GM12891 (cell line): ENCODE measurements around the gene KIN.
A peak's percentile ranks its signal among the peaks of the same experiment; 100 is the strongest.
"Not testable (repeated sequence)": the region's sequence is repeated elsewhere in the genome, so short reads cannot be mapped to it uniquely, and the experiment has no call there.

Source experiments
- DNase-seq: peaks from one replicate; pipeline ENCODE4 v3.0.0; 2011; ENCODE audit warnings: low spot score; ENCODE audit not compliant: insufficient read length
- FAIRE-seq: peaks from 2 replicates; lab custom pipeline; 2011; peaks lifted over from hg19 to GRCh38; lab: Jason Lieb, UNC
- PAX5 ChIP-seq: IDR thresholded peaks from 2 replicates; pipeline ENCODE4 v1.6.1; 2011; ENCODE audit warnings: low read length, moderate library complexity, mild to moderate bottlenecking; ENCODE audit not compliant: insufficient read depth, severe bottlenecking
- POLR2A ChIP-seq: IDR thresholded peaks from 2 replicates; pipeline ENCODE4 v1.6.1; 2011; ENCODE audit warnings: low read depth, low read length, control low read depth
- POLR2AphosphoS5 ChIP-seq: IDR thresholded peaks from 2 replicates; pipeline ENCODE4 v1.6.1; 2011; ENCODE audit warnings: low read depth, low read length, control low read depth
- POU2F2 ChIP-seq: IDR thresholded peaks from 2 replicates; pipeline ENCODE4 v1.6.1; 2011; ENCODE audit warnings: low read depth, mild to moderate bottlenecking, control low read depth, low read length, moderate library complexity
- SPI1 ChIP-seq: IDR thresholded peaks from 2 replicates; pipeline ENCODE4 v1.6.1; 2011; ENCODE audit warnings: low read depth, low read length, control low read depth
- TAF1 ChIP-seq: IDR thresholded peaks from 2 replicates; pipeline ENCODE4 v1.6.1; 2011; ENCODE audit warnings: low read depth, low read length, control low read depth

The KIN gene

DNA sequence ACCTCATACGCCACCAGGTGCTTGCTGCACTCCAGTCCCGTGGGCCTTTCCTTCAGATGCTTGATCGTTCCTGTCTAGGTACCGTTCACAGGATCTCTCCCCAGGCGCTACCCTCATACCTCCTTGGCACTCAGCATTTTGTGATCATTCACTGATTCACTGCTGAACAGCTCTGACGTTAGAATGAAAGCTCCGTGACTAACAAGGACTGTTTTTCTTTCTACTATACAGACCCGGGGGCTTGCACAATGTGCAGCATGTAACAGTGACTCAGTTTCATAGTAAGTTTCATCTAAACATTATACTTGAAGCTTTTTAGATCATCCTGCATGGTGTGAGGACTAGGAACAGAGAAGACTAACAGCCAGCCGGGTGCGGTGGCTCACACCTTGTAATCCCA lies 20.6 kb downstream of the KIN start:
- no peak for DNase-seq
- FAIRE-seq, result no peak
- TF ChIP-seq TAF1, result no peak

DNA sequence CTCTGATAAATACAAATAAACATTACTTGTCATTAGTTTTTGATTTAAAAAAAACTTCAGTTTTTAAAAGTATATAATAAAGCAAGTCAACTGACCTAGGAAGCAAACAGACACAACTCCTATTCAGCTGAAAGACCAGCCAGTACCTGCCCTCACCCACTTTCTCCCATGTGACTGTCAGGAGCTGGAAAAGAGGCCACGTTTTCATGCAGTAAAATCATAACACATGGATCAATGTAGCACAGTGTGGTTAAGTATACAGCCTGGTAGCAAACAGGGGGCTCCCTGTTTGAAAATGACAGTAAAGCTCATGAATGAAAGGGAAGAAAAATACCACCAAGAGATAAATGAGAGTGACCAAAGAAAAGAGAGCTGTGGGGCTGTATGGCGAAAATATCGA lies 21.6 kb downstream of the KIN start:
- TF ChIP-seq POLR2A (no peak), PAX5 (no peak), SPI1 (no peak), POLR2AphosphoS5 (no peak), TAF1 (no peak), POU2F2 (no peak)
- DNase-seq (no peak), FAIRE-seq (no peak)

DNA sequence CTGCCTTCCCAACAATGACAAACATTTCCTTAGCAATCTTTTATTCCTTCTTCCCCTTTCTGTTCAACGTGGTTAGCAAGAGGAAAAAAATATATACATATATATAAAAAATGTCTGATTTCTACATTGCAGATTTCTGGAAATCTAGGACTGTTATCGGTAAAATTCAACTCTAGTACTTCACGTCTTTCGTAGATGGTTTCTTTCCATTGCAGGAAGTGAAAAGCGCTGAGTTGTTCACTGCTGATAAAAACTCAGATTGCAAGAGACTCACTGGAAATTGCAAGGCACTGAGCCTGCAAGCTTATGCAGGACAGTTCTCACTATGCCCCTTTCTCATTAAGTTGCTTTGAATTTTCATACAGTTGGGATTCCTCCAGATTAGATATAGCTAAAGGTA lies 23.9 kb downstream of the KIN start:
- no peak for TF ChIP-seq PAX5
- TF ChIP-seq SPI1, result no peak
- no peak for TF ChIP-seq TAF1
- TF ChIP-seq POLR2A, result no peak
- TF ChIP-seq POLR2AphosphoS5, result no peak
- TF ChIP-seq POU2F2, result no peak
- no peak for DNase-seq
- FAIRE-seq, result no peak

DNA sequence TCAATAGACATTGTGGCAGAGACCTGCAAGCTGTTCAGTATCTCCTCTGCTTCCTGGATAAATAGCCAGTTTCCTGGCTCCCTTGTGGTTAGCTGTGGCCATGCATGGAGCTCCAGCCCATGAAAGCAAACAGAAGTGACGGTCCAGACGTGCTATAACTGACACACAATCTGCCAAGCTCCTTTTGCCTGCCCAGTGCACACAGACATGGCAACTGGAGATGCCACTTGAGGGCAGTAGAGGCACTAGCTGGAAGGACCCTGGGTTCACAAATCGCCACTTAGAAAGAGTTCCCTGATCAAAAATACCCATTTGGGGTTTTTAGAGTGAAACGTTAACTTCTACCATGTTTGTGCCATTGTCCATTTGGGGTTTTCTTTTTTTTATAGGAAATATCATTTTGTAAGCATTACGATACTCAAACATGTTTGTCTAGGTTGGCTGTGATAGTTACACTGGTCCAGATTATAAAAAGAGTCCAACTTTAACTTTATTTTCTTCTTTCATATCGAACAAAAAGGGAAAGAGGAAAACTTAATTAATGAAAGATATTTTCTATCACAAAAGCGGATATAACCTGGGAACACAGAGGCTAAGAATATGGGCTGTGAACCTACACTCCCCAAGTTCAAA lies 31.3 kb downstream of the KIN start:
- DNase-seq (no peak), FAIRE-seq (peak; percentile 71)
- TF ChIP-seq SPI1 (no peak), PAX5 (no peak), TAF1 (no peak), POLR2A (no peak), POLR2AphosphoS5 (no peak), POU2F2 (no peak)

DNA sequence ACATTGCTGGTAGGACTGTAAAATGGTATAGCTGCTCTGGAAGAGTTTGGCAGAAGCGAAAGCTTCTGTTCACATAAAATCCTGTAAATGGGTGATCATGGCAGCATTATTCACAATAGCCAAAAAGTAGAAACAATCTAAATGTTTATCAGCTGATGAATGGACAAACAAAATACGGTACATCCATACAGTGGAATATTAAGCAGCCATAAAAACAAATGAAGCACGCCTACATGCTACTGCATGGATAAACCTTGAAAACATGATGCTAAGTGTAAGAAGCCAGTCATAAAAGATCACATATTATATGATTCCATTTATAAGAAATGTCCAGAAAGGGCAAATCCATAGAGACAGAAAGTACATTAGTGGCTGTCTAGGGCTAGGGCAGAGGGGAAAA lies 32.7 kb downstream of the KIN start:
- DNase-seq, result no peak
- FAIRE-seq, result no peak

DNA sequence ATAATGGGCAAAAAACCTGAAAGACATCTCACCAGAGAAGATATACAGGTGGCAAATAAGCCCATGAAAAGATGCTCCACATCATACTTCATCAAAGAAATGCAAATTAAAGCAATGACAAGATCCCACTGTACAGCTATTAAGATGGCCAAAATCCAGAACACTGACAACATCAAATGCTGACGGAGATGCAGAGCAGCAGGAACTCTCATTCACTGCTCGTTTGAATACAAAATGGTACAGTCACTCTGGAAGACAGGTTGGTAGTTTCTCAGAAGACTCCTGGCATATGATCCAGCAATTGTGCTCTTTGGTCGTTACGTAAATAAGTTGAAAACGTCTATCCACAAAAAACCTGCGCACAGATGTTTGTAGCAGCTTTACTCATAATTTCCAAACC lies 35.5 kb downstream of the KIN start:
- FAIRE-seq (no peak), DNase-seq (no peak)

More for the DNA sequence above, 32.7 kb downstream of the KIN start:
- TF ChIP-seq POLR2AphosphoS5 (no peak), PAX5 (no peak), POLR2A (no peak)

DNA sequence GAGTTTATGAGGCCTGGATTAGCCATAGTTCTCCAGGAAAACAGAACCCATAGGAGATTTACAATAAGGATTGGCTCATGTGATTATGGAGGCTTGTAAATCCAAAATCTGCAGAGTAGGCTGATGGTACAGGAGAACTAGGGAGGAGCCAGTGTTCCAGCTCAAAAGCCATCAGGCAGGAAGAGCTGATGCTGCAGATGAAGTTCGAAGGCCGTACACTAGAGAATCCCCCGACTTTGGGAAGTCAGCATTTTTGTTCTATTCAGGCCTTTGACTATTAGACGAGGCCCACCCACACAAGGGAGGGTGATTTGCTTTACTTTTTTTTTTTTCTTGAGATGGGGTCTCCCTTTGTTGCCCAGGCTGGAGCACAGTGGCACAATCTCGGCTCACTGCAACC lies 37.6 kb downstream of the KIN start:
- no peak for DNase-seq
- TF ChIP-seq POU2F2 (no peak), POLR2A (no peak)
- FAIRE-seq, result no peak

More for the DNA sequence above, 35.5 kb downstream of the KIN start:
- no peak for TF ChIP-seq PAX5
- TF ChIP-seq POLR2A, result no peak
- TF ChIP-seq POU2F2, result no peak
- TF ChIP-seq SPI1, result no peak
- no peak for TF ChIP-seq POLR2AphosphoS5
- no peak for TF ChIP-seq TAF1

DNA sequence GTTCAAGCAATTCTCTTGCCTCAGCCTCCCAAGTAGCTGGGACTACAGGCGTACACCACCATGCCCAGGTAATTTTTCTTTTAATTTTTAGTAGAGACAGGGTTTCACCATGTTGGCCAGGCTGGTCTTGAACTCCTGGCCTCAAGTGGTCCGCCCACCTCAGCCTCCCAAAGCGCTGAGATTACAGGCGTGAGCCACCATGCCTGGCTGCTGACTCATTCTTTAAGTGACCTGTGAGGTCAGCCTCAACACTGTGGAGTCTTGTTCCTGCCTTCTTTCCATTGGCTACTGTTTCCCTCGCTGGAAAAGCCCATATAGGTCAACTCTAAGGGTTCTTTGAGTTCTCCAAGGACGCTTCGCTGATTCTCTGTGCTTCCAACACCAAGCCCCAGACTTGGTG lies 39.2 kb downstream of the KIN start:
- FAIRE-seq, DNase-seq: not testable (repeated sequence)

DNA sequence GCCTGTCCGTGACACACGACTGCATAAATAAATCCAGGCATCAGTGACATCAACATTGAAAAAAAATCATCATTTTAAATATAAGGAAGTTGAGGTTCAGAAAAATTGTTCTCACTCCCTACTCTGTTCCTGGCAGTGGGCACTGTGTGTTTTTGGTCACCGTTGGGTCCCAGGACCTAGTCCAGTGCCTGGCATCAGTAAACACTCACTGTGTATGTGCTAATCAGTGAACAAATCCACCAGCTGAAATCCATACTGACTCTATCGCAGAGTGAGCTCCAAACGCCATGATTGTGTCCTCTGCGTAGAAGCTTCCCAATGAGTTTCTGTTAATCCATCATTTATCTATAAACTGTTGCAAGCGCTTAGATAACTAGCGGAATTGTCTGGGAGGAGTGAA lies 43.5 kb downstream of the KIN start:
- FAIRE-seq, result no peak
- DNase-seq, result no peak
- TF ChIP-seq POLR2AphosphoS5 (no peak), SPI1 (no peak), TAF1 (no peak), POU2F2 (no peak), POLR2A (no peak), PAX5 (no peak)

DNA sequence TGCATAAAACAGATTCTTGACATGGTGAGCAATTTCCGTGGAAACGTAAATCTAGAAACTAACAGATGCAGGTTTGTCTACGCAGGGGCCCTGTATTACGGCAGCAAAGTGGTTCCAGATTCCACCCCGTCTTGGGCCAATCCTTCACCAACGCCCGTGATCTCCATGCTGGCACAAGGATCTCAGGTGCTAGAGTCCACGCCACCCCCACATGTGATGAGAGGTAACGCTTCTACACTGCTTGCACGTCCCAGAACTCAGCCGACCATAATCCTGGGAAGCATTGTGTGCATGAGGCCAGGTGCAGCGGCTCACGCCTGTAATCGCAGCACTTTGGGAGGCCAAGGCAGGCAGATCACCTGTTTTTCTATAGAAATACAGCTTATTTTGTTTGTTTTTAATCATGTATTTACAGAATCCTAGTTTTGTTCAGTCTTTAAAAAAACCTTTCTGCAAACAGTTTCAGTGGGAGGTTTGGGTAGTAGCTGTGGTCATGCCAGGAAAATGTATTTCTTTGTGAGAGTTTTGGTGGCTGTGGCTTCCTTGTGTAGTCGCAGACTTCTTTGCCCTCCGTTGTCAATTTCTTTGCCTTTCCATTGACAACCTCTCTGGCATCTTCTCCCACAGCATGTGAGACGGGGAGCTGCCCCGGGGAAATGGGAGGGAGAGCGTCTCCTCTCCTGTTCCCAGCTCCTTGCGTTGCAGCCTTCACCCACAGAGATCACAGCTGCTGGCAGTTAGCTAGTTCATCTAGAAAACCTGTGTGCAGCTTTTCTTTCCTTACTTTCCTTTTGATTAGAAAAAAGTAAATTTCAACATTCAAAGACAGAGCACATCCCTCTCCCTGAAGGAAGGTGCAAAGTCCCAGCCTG lies 49.0 kb downstream of the KIN start:
- FAIRE-seq, result no peak
- TF ChIP-seq POLR2AphosphoS5, result no peak
- TF ChIP-seq PAX5, result no peak
- no peak for TF ChIP-seq SPI1
- no peak for TF ChIP-seq TAF1
- no peak for TF ChIP-seq POLR2A
- TF ChIP-seq POU2F2, result no peak
- DNase-seq, result no peak
